HL-60 (cell line): ENCODE measurements around the gene STK32B.

Source experiments
- DNase-seq, 2 experiments: peaks; one replicate each; pipeline ENCODE4 v3.0.0-alpha.2; 2010 to 2020; ENCODE audit warnings: low read depth in 1 of 2, low spot score in 1 of 2
- H3K27ac ChIP-seq: fragments of 250-450 bp; sonication (Bioruptor Pico); replicated peaks from 2 replicates; pipeline ENCODE4 v1.5.1; 2020; ENCODE audit warnings: mild to moderate bottlenecking, moderate library complexity
- H3K27me3 ChIP-seq: fragments of 250-450 bp; sonication (Bioruptor Pico); 2 replicates; pipeline ENCODE4 v1.5.1; 2021; ENCODE audit warnings: mild to moderate bottlenecking, moderate library complexity; ENCODE audit not compliant: insufficient read depth, poor library complexity, severe bottlenecking
- H3K4me3 ChIP-seq: replicated peaks from 2 replicates; pipeline ENCODE4 v1.5.1; 2011; ENCODE audit warnings: mild to moderate bottlenecking, control low read depth, low read length; ENCODE audit not compliant: insufficient read depth
- CTCF ChIP-seq: IDR thresholded peaks from one replicate; pipeline ENCODE4 v1.5.1; 2011; ENCODE audit warnings: low read length, control low read depth, inconsistent platforms; ENCODE audit not compliant: insufficient read depth
- GABPA ChIP-seq: IDR thresholded peaks from 2 replicates; pipeline ENCODE4 v1.6.1; 2012; ENCODE audit warnings: low read depth
- POLR2AphosphoS5 ChIP-seq: IDR thresholded peaks from 2 replicates; pipeline ENCODE4 v1.6.1; 2012; ENCODE audit warnings: low read depth
- REST ChIP-seq: IDR thresholded peaks from 2 replicates; pipeline ENCODE4 v1.6.1; 2012; ENCODE audit warnings: low read depth; ENCODE audit not compliant: insufficient replicate concordance
- SPI1 ChIP-seq: IDR thresholded peaks from 2 replicates; pipeline ENCODE4 v1.6.1; 2012; ENCODE audit warnings: low read depth, mild to moderate bottlenecking, borderline replicate concordance

The STK32B gene

GRCh38 chr4:5184606-5185005 is 133.3 kb downstream of the STK32B start:
- Histone ChIP-seq H3K27ac (no peak overlapping the region), H3K27me3 (no peaks in the 10 kb centered on the region), H3K4me3 (no peak overlapping the region)
- no peak for DNase-seq
- TF ChIP-seq SPI1 (no peak), REST (no peak), GABPA (no peak), POLR2AphosphoS5 (no peak), CTCF (no peak)

- TF ChIP-seq POLR2AphosphoS5 (no peak), REST (no peak), GABPA (no peak), CTCF (no peak), SPI1 (no peak)
- Histone ChIP-seq H3K27ac (no peak overlapping the region), H3K27me3 (no peaks in the 10 kb centered on the region), H3K4me3 (no peak overlapping the region)
- DNase-seq: no peak
These were observed 134.3 kb downstream of the STK32B start for GRCh38 chr4:5185551-5185950.

- no peak for DNase-seq
- H3K4me3 ChIP-seq: no peak overlapping the region
- no peak overlapping the region for H3K27ac ChIP-seq
- no peaks in the 10 kb centered on the region for H3K27me3 ChIP-seq
- TF ChIP-seq GABPA: no peak
- TF ChIP-seq SPI1: no peak
- no peak for TF ChIP-seq REST
- TF ChIP-seq POLR2AphosphoS5: no peak
- TF ChIP-seq CTCF: no peak
These were observed 135.2 kb downstream of the STK32B start for GRCh38 chr4:5186271-5187064.
